Vagina (tissue), 2 donors: Measurements from ENCODE around the gene ZNF687.

Source experiments
- POLR2AphosphoS5 ChIP-seq, 2 donors: sonication (generic); formaldehyde crosslinking; IDR thresholded peaks; one replicate each; pipeline ENCODE4 v1.9.0; 2017; ENCODE audit warnings: antibody characterized with exemption in 2 of 2, mild to moderate bottlenecking in 2 of 2, low read depth in 1 of 2; ENCODE audit not compliant: insufficient read depth in 1 of 2
- TF ChIP-seq, protein P1 (sequence below), 3 experiments: fragments of 450-650 bp in 2 of 3; fragments of 200-600 bp in 1 of 3; sonication (generic) in 1 of 3; IDR thresholded peaks; one replicate each; pipeline ENCODE4 v1.5.1; 2017 to 2019; ENCODE audit warnings: antibody characterized with exemption in 3 of 3, mild to moderate bottlenecking in 2 of 3, moderate library complexity in 2 of 3

DNA sequence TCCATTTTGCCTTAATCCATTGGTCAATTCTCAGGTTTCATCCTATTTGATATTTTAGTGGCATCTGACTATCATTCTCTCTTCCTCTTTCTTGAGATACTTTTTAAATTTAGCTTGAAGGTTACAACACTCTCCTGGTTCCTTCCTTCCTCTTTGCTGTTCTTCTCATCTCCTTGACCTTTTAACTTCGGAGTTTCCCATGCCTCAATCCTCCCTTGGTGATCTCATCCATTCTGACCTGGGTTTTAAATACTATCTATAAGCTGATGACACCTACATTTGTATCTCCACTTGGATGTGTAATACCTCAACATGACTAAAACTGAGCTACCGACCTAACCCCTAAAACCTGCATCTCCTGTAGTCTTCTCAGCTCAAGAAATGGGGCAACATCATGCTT, 4.8 kb upstream of the ZNF687 start:
- TF ChIP-seq, protein P1, sequence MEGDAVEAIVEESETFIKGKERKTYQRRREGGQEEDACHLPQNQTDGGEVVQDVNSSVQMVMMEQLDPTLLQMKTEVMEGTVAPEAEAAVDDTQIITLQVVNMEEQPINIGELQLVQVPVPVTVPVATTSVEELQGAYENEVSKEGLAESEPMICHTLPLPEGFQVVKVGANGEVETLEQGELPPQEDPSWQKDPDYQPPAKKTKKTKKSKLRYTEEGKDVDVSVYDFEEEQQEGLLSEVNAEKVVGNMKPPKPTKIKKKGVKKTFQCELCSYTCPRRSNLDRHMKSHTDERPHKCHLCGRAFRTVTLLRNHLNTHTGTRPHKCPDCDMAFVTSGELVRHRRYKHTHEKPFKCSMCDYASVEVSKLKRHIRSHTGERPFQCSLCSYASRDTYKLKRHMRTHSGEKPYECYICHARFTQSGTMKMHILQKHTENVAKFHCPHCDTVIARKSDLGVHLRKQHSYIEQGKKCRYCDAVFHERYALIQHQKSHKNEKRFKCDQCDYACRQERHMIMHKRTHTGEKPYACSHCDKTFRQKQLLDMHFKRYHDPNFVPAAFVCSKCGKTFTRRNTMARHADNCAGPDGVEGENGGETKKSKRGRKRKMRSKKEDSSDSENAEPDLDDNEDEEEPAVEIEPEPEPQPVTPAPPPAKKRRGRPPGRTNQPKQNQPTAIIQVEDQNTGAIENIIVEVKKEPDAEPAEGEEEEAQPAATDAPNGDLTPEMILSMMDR (IDR thresholded peaks at IDR 0.05) = no peak
- TF ChIP-seq POLR2AphosphoS5 (IDR thresholded peaks at IDR 0.05; ENCODE audit: insufficient read depth in 1 of 2, low read depth in 1 of 2) = no peak
